IMR-90 (cell line): ENCODE measurements around the gene OR51A2. TPM values are rescaled to one million over a fixed set of nuclear protein-coding genes. Genes with fewer than 3 reads are reported as not detected.

Source experiments
- ATAC-seq: fragments of 200-7000 bp; cut with Tn5 transposase; 2 replicates; pipeline ENCODE4 v1.9.1; 2020; ENCODE audit warnings: low read depth, mild to moderate bottlenecking, moderate library complexity
- BruUV-seq: library from RNA; stranded (reverse); fragments of 400-500 nt; replicated peaks from 2 replicates; lab custom pipeline; 2021; lab: Mats Ljungman, UMichigan
- CTCF ChIA-PET: fragments of 300-600 bp; formaldehyde crosslinking; extraction: SDS; loops from one replicate; lab custom pipeline; 2021; ENCODE audit warnings: antibody characterized with exemption; lab: Yijun Ruan, JAX
- POLR2A ChIA-PET: fragments of 300-600 bp; sonication (Branson Sonifier 250); formaldehyde crosslinking; loops from one replicate; lab custom pipeline; 2022; ENCODE audit warnings: antibody characterized with exemption; ENCODE audit not compliant: unreplicated experiment; lab: Charles Lee
- DNase-seq: peaks from one replicate; pipeline ENCODE4 v3.0.0; 2013
- H2AFZ ChIP-seq: replicated peaks from 2 replicates; pipeline ENCODE3; 2013; ENCODE audit warnings: low read length, mild to moderate bottlenecking; ENCODE audit not compliant: poor library complexity
- H2AK5ac ChIP-seq: 2 replicates; pipeline ENCODE4 v1.6.1; 2013; ENCODE audit warnings: low read depth, low read length, inconsistent platforms
- H2AK9ac ChIP-seq: replicated peaks from 2 replicates; pipeline ENCODE3; 2013; ENCODE audit warnings: mild to moderate bottlenecking, low read depth, low read length, moderate library complexity; ENCODE audit not compliant: poor library complexity
- H2BK120ac ChIP-seq: 2 replicates; pipeline ENCODE4 v1.6.1; 2013; ENCODE audit warnings: low read depth, low read length, inconsistent platforms
- H2BK15ac ChIP-seq: 3 replicates; pipeline ENCODE4 v1.6.1; 2013; ENCODE audit warnings: low read depth, low read length, inconsistent platforms
- H2BK20ac ChIP-seq: 2 replicates; pipeline ENCODE4 v1.6.1; 2013; ENCODE audit warnings: low read depth, mild to moderate bottlenecking, inconsistent platforms, low read length, moderate library complexity
- H2BK5ac ChIP-seq: 2 replicates; pipeline ENCODE4 v1.6.1; 2013; ENCODE audit warnings: mild to moderate bottlenecking, low read depth, low read length, inconsistent platforms; ENCODE audit not compliant: poor library complexity, severe bottlenecking
- H3K14ac ChIP-seq: replicated peaks from 2 replicates; pipeline ENCODE4 v1.6.1; 2013; ENCODE audit warnings: low read depth, low read length, inconsistent platforms
- H3K18ac ChIP-seq: 2 replicates; pipeline ENCODE4 v1.6.1; 2013; ENCODE audit warnings: low read depth, low read length, control low read depth
- H3K23ac ChIP-seq: 2 replicates; pipeline ENCODE4 v1.6.1; 2013; ENCODE audit warnings: low read depth, low read length, inconsistent platforms
- H3K27ac ChIP-seq: 2 replicates; pipeline ENCODE4 v1.5.1; 2013; ENCODE audit warnings: mild to moderate bottlenecking, control low read depth, low read length; ENCODE audit not compliant: insufficient read depth
- H3K27me3 ChIP-seq: 2 replicates; pipeline ENCODE4 v1.6.1; 2013; ENCODE audit warnings: low read length; ENCODE audit not compliant: control insufficient read depth, insufficient read depth
- H3K36me3 ChIP-seq: 2 replicates; pipeline ENCODE4 v1.6.1; 2013; ENCODE audit warnings: low read length, mixed read lengths; ENCODE audit not compliant: control insufficient read depth, insufficient read depth
- H3K4ac ChIP-seq: 2 replicates; pipeline ENCODE4 v1.6.1; 2013; ENCODE audit warnings: low read depth, low read length, inconsistent platforms
- H3K4me1 ChIP-seq: 2 replicates; pipeline ENCODE4 v1.6.1; 2013; ENCODE audit warnings: low read length, mixed read lengths; ENCODE audit not compliant: control insufficient read depth, insufficient read depth
- H3K4me2 ChIP-seq: 2 replicates; pipeline ENCODE4 v1.6.1; 2013; ENCODE audit warnings: low read depth, mild to moderate bottlenecking, control low read depth, low read length, moderate library complexity
- H3K4me3 ChIP-seq: 2 replicates; pipeline ENCODE4 v1.5.1; 2013; ENCODE audit warnings: low read depth, mild to moderate bottlenecking, control low read depth, low read length, moderate library complexity; ENCODE audit not compliant: insufficient read depth
- H3K56ac ChIP-seq: 2 replicates; pipeline ENCODE4 v1.6.1; 2013; ENCODE audit warnings: low read length, inconsistent platforms; ENCODE audit not compliant: insufficient read depth; ENCODE audit errors: extremely low read depth
- H3K79me1 ChIP-seq, 2 experiments: 2 replicates each; pipeline ENCODE4 v1.6.1; 2013; ENCODE audit warnings: low read length in 2 of 2, inconsistent platforms in 1 of 2, low read depth in 1 of 2
- H3K9ac ChIP-seq: 2 replicates; pipeline ENCODE4 v1.6.1; 2013; ENCODE audit warnings: low read depth, low read length, control low read depth
- H3K9me1 ChIP-seq: 2 replicates; pipeline ENCODE4 v1.6.1; 2013; ENCODE audit warnings: low read length, inconsistent platforms; ENCODE audit not compliant: insufficient read depth
- H3K9me3 ChIP-seq: 2 replicates; pipeline ENCODE4 v1.6.1; 2013; ENCODE audit warnings: low read length; ENCODE audit not compliant: control insufficient read depth, insufficient read depth
- H4K20me1 ChIP-seq: 2 replicates; pipeline ENCODE4 v1.6.1; 2013; ENCODE audit warnings: low read length, inconsistent platforms; ENCODE audit not compliant: insufficient read depth
- H4K5ac ChIP-seq: 2 replicates; pipeline ENCODE4 v1.6.1; 2013; ENCODE audit warnings: mild to moderate bottlenecking, low read depth, low read length, control low read depth
- H4K8ac ChIP-seq, 2 experiments: 2 replicates each; pipeline ENCODE4 v1.6.1; 2013; ENCODE audit warnings: low read depth in 2 of 2, low read length in 2 of 2, control low read depth in 1 of 2, inconsistent platforms in 1 of 2
- H4K91ac ChIP-seq: 2 replicates; pipeline ENCODE4 v1.6.1; 2013; ENCODE audit warnings: low read depth, low read length, inconsistent platforms; ENCODE audit not compliant: insufficient read depth
- BHLHE40 ChIP-seq: fragments of 150-350 bp; IDR thresholded peaks from 2 replicates; pipeline ENCODE4 v1.6.1; 2016; ENCODE audit warnings: mild to moderate bottlenecking, low read depth, low read length
- CEBPB ChIP-seq: IDR thresholded peaks from 2 replicates; pipeline ENCODE4 v1.6.1; 2012; ENCODE audit warnings: low read depth, low read length, improper control_type of control experiment
- CHD1 ChIP-seq: IDR thresholded peaks from 2 replicates; pipeline ENCODE4 v1.6.1; 2012; ENCODE audit warnings: low read depth, low read length, improper control_type of control experiment
- CTCF ChIP-seq: conservative IDR thresholded peaks from 2 replicates; pipeline ENCODE4 v1.5.1; 2012; ENCODE audit warnings: mild to moderate bottlenecking, low read depth, low read length, improper control_type of control experiment
- FOS ChIP-seq: fragments of 150-350 bp; IDR thresholded peaks from 2 replicates; pipeline ENCODE4 v1.6.1; 2016; ENCODE audit warnings: low read depth, low read length
- MAFK ChIP-seq: IDR thresholded peaks from 2 replicates; pipeline ENCODE4 v1.6.1; 2012; ENCODE audit warnings: low read depth, low read length, improper control_type of control experiment
- MAZ ChIP-seq: IDR thresholded peaks from 2 replicates; pipeline ENCODE4 v1.6.1; 2012; ENCODE audit warnings: low read depth, mild to moderate bottlenecking, low read length, improper control_type of control experiment, moderate library complexity, borderline replicate concordance
- MXI1 ChIP-seq: IDR thresholded peaks from 2 replicates; pipeline ENCODE4 v1.6.1; 2012; ENCODE audit warnings: low read depth, mild to moderate bottlenecking, low read length, moderate library complexity, borderline replicate concordance
- NFE2L2 ChIP-seq: fragments of 150-350 bp; IDR thresholded peaks from 2 replicates; pipeline ENCODE4 v1.6.1; 2016; ENCODE audit warnings: low read depth, mild to moderate bottlenecking, low read length
- POLR2A ChIP-seq: IDR thresholded peaks from 2 replicates; pipeline ENCODE4 v1.6.1; 2012; ENCODE audit warnings: mild to moderate bottlenecking, low read depth, low read length
- RAD21 ChIP-seq: IDR thresholded peaks from 2 replicates; pipeline ENCODE4 v1.6.1; 2012; ENCODE audit warnings: low read length, improper control_type of control experiment
- RCOR1 ChIP-seq: IDR thresholded peaks from 2 replicates; pipeline ENCODE4 v1.6.1; 2012; ENCODE audit warnings: mild to moderate bottlenecking, low read length, improper control_type of control experiment; ENCODE audit not compliant: insufficient replicate concordance
- RFX5 ChIP-seq: IDR thresholded peaks from 2 replicates; pipeline ENCODE4 v1.8.0; 2012; ENCODE audit warnings: low read depth, mild to moderate bottlenecking, low read length, moderate library complexity
- SMC3 ChIP-seq: fragments of 150-350 bp; IDR thresholded peaks from 2 replicates; pipeline ENCODE4 v1.6.1; 2016; ENCODE audit warnings: low read depth, mild to moderate bottlenecking, antibody characterized with exemption, low read length, moderate library complexity
- dilution Hi-C: fragments of 300-500 bp; cut with HindIII; formaldehyde crosslinking; loops from one replicate; pipeline ENCODE4 v1.14.3; 2018; ENCODE audit warnings: low sequenced_read_pairs; ENCODE audit not compliant: unreplicated experiment
- in situ Hi-C: fragments of 300-500 bp; cut with MboI; formaldehyde crosslinking; loops from 3 replicates; pipeline ENCODE4 v1.14.3; 2019; ENCODE audit warnings: low sequenced_read_pairs, inconsistent platforms, mixed read lengths
- intact Hi-C: fragments of 100-400 bp; cut with micrococcal nuclease; formaldehyde crosslinking; loops from 2 replicates; pipeline ENCODE4 v1.10.0; 2022
- polyA plus RNA-seq, 3 experiments: library from polyadenylated mRNA; depleted of rRNA; stranded (reverse); fragments of >200 nt; gene quantifications; 2 replicates each; pipeline ENCODE4 v1.2.3, GENCODE V29; 2012; ENCODE audit warnings: low replicate concordance in 1 of 3
- total RNA-seq: library from RNA; depleted of rRNA; stranded (reverse); fragments of >200 nt; gene quantifications from 2 replicates; pipeline ENCODE4 v1.2.3, GENCODE V29; 2012
- TF ChIP-seq, protein P1 (sequence below): fragments of 150-350 bp; IDR thresholded peaks from 2 replicates; pipeline ENCODE4 v1.6.1; 2017; ENCODE audit warnings: mild to moderate bottlenecking, antibody characterized with exemption, low read length, low read depth

The OR51A2 gene
- total and polyA plus RNA-seq, 2 of the 4 experiments (the other 2 are of a cell fraction) = not detected

GRCh38 chr11:4947505-4947904 lies 8.0 kb downstream of the OR51A2 start, which contains the start of gene OR51A4:
Gene OR51A4 (minus strand): TSS chr11:4947605. CDS start chr11:4947100, 505 bp downstream.
- H2AFZ ChIP-seq = no peak within 1 kb of the TSS
- ChIA-PET CTCF (no interaction called here), POLR2A (no interaction called here)
- H3K18ac ChIP-seq = no peak within 1 kb of the TSS
- no peak within 1 kb of the TSS for H2BK5ac ChIP-seq
- H2BK15ac ChIP-seq = no peak within 1 kb of the TSS
- BruUV-seq = no TSS peak
- H3K14ac ChIP-seq = no peak within 1 kb of the TSS
- DNase-seq (no peak), ATAC-seq (no peak)
- H3K23ac ChIP-seq = no peak within 1 kb of the TSS
- no peak within 1 kb of the TSS for H3K27ac ChIP-seq
- no peak within 1 kb of the TSS for H4K5ac ChIP-seq
- H2AK5ac ChIP-seq = no peak within 1 kb of the TSS
- no peak within 1 kb of the TSS for H3K56ac ChIP-seq
- no peaks in the 10 kb centered on the region for H3K27me3 ChIP-seq
- TF ChIP-seq SMC3 (no peak), MAFK (no peak), RAD21 (no peak), MAZ (no peak), RCOR1 (no peak), CEBPB (no peak), NFE2L2 (no peak), POLR2A (no peak), FOS (no peak), BHLHE40 (no peak), RFX5 (no peak), CTCF (no peak), CHD1 (no peak), MXI1 (no peak)
- TF ChIP-seq, protein P1, sequence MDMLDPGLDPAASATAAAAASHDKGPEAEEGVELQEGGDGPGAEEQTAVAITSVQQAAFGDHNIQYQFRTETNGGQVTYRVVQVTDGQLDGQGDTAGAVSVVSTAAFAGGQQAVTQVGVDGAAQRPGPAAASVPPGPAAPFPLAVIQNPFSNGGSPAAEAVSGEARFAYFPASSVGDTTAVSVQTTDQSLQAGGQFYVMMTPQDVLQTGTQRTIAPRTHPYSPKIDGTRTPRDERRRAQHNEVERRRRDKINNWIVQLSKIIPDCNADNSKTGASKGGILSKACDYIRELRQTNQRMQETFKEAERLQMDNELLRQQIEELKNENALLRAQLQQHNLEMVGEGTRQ = no peak
- dilution Hi-C loops = no loop called here
- no peak within 1 kb of the TSS for H2BK120ac ChIP-seq
- H3K9ac ChIP-seq = no peak within 1 kb of the TSS
- no peaks in the 10 kb centered on the region for H4K20me1 ChIP-seq
- H4K91ac ChIP-seq = no peak within 1 kb of the TSS
- no peak within 1 kb of the TSS for H4K8ac ChIP-seq
- H2BK20ac ChIP-seq = no peak within 1 kb of the TSS
- intact Hi-C loops = no loop called here
- H3K4ac ChIP-seq = no peak within 1 kb of the TSS
- H3K4me3 ChIP-seq = no peak within 1 kb of the TSS
- H3K79me1 ChIP-seq = no peaks in the 10 kb centered on the region
- H3K9me1 ChIP-seq = no peaks in the 10 kb centered on the region
- H3K9me3 ChIP-seq = no peaks in the 10 kb centered on the region
- H3K4me2 ChIP-seq = no peak within 1 kb of the TSS
- in situ Hi-C loops = no loop called here
- H3K36me3 ChIP-seq = no peaks in the 10 kb centered on the region
- no peak within 1 kb of the TSS for H2AK9ac ChIP-seq
- H3K4me1 ChIP-seq = no peaks in the 10 kb centered on the region
